SK-N-SH (cell line): Measurements from ENCODE around the gene ATP6V1D.

Experiments used
- CTCF ChIP-seq: fragments of 200-600 bp; sonication (generic); IDR thresholded peaks from 2 replicates; pipeline ENCODE4 v1.6.1; 2017; ENCODE audit warnings: antibody characterized with exemption, mild to moderate bottlenecking, moderate library complexity
- EP300 ChIP-seq, 2 experiments: IDR thresholded peaks; 2 replicates each; pipeline versions ENCODE4 v1.4.0 to v1.6.1; 2012; ENCODE audit warnings: borderline replicate concordance in 1 of 2, low read depth in 1 of 2, low read length in 1 of 2
- FOXJ3 ChIP-seq: sonication (generic); formaldehyde crosslinking; IDR thresholded peaks from 2 replicates; pipeline ENCODE4 v1.5.1; 2020; ENCODE audit warnings: mild to moderate bottlenecking, missing genetic modification reagents
- GABPA ChIP-seq: IDR thresholded peaks from 2 replicates; pipeline ENCODE4 v1.4.0; 2012; ENCODE audit warnings: low read depth, mild to moderate bottlenecking
- MAX ChIP-seq: IDR thresholded peaks from 2 replicates; pipeline ENCODE4 v1.4.0; 2012; ENCODE audit warnings: low read depth
- RAD21 ChIP-seq: IDR thresholded peaks from 2 replicates; pipeline ENCODE4 v1.6.1; 2012; ENCODE audit warnings: mild to moderate bottlenecking, low read length
- USF1 ChIP-seq: IDR thresholded peaks from 2 replicates; pipeline ENCODE4 v1.4.0; 2012; ENCODE audit warnings: low read depth, borderline replicate concordance
- USF2 ChIP-seq: fragments of 150-350 bp; IDR thresholded peaks from 2 replicates; pipeline ENCODE4 v1.6.1; 2017; ENCODE audit warnings: antibody characterized with exemption, low read length, low read depth, borderline replicate concordance

GRCh38 chr14:67397536-67397935 is 37.9 kb upstream of the ATP6V1D start:
- TF ChIP-seq CTCF (no peak), FOXJ3 (no peak), MAX (no peak), RAD21 (no peak), GABPA (no peak), USF1 (no peak), EP300 (IDR thresholded peaks at IDR 0.05; ENCODE audit: borderline replicate concordance in 1 of 2, low read depth in 1 of 2, low read length in 1 of 2) (no peak), USF2 (no peak)
